ENCODE results near the gene PDS5A.
"Not testable (repeated sequence)": the region's sequence is repeated elsewhere in the genome, so short reads cannot be mapped to it uniquely, and the experiment has no call there.

Gene PDS5A

DNA sequence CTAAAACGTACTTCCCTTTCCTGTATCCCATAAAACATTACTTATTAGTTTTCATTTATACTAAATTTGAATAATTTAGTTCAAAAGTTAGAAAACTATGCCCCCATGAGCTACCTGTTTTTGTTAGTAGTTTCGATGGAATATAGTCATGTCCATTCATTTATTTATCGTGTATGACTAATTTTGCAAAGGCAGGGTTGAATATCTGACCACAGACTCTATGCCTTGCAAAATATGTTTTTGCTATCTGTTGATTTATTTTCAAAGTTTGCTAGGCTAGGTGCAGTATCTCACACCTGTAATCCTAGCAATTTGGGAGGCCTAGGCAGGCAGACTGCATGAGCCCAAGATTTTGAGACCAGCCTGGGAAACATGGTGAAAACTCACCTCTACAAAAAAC lies 78.4 kb downstream of the PDS5A start:
- no peak for DNase-seq (ENCODE audit: low read depth)

GRCh38 chr4:39898015-39898414 lies 79.7 kb downstream of the PDS5A start:
- DNase-seq (ENCODE audit: low read depth), result no peak

DNA sequence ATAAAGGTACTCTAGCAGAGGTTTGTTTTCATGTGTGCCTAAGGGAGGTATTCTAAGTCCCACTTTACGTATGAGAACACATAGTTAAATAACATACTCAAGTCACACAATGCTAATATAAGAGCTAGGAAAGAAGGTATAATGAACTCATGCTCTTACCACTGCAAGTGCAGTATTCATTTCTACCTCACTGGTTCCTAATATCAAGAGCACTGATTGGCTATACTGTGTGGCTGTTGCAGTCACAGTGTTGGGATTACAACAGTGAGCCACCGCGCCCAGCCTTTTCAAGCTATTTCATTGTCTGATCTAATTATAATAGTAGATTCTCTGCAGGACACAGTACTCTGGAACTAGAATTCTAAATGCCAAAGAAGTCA lies 84.0 kb downstream of the PDS5A start:
- DNase-seq (ENCODE audit: low read depth), result no peak

DNA sequence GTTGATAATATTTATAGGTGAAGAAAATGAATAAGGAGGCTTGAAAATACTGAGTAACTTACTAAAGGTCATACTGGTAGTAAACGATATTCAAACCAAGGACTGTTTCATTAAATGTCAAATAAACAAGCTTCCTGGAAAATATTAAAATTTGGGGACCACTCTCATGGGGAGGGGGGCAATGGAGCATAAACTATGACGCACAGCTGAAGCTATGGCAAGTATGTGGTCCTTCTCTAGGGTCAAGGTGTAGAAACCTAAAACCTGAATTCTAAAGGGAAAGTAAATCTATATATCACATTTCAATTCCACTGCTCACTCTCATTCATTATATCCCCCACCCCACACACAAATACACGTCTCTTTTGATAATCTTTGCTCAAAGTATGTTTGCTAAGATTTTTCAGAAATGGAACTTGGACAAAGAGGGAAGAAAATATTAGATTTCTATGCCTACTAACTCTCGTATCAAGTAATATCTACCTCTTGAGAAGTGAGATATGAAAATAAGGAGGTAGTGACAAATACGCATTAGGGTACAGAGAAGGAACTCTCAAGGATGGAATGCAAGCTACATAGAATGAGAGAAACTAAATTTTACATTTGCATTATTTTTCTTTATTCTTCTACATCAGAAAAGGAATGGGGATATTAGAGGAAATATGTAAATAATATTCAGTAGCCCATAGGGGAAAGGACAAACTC lies 84.6 kb downstream of the PDS5A start:
- DNase-seq (ENCODE audit: low read depth), result no peak

DNA sequence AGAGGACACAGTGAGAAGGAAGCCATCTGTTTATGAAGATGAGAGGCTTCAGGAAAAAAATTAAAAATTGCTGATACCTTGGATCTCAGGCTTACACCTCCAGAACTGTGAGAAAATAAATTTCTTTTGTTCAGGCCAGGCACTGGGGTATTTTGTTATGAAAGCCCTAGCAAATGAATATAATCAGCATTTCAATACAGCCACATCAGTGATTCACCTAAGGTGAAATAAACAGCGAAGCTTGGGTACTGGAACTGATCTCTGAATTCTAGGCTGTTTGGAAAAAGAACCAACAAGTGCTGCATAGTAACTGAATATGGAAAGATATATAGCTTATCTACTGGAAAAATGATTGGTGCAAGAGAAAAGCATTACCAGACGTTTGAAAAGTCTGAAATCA lies 88.5 kb downstream of the PDS5A start:
- DNase-seq (ENCODE audit: low read depth), result no peak

DNA sequence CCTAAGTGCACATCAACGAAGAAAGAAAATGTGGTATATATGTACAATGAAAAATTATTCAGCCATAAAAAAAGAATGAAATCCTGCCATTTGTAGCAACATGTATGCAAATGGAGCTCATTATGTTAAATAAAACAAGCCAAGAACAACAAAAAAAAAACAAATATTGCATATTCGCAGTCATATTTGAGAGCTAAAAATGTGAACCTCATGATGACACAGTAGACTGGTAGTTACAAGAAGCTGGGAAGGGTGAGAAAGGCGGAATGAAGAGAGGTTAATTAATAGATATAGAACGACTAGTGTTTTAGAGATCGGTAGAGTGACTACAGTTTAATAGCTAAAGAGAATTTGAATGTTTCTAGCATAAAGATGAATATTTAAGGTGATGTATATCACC lies 89.2 kb downstream of the PDS5A start:
- DNase-seq (ENCODE audit: low read depth), result no peak

DNA sequence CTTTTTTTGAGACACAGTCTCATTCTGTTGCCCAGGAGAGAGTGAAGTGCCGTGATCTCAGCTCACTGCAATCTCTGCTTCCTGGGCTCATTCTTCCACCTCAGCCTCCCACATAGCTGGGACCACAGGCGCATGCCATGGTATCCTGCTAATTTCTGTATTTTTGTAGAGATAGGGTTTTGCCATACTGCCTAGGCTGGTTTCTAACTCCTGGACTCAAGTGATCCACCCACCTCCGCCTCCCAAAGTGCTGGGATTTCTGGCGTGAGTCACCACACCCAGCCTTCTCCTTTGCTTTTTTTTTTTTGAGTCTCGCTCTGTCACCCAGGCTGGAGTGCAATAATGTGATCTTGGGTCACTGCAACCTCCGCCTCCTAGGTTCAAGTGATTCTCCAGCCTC lies 94.1 kb downstream of the PDS5A start:
- no peak for DNase-seq (ENCODE audit: low read depth)

- no peak for DNase-seq (ENCODE audit: low read depth)
Measured at GRCh38 chr4:39881789-39882188, 95.9 kb downstream of the PDS5A start.

- no peak for DNase-seq (ENCODE audit: low read depth)
Measured at GRCh38 chr4:39877971-39878370, 99.7 kb downstream of the PDS5A start.

GRCh38 chr4:39873823-39874222 lies 103.9 kb downstream of the PDS5A start:
- DNase-seq (ENCODE audit: low read depth), result no peak

DNA sequence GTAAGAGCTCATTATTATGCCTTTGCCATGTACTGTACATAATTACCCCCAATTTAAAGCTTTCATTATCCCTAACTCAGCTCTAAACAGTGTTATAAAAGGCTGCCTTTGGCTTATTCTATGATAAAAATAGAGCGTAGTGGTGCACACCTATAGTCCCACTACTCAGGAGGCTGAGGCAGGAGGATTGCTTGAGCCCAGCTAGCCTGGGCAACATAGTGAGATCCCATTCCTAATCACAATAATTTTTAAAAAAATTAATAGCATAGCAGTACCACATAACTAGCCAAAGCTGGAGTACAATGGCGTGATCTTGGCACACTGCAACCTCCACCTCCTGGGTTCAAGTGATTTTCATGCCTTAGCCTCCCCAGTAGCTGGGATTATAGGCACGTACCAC lies 112.4 kb downstream of the PDS5A start:
- DNase-seq (ENCODE audit: low read depth), result no peak

DNA sequence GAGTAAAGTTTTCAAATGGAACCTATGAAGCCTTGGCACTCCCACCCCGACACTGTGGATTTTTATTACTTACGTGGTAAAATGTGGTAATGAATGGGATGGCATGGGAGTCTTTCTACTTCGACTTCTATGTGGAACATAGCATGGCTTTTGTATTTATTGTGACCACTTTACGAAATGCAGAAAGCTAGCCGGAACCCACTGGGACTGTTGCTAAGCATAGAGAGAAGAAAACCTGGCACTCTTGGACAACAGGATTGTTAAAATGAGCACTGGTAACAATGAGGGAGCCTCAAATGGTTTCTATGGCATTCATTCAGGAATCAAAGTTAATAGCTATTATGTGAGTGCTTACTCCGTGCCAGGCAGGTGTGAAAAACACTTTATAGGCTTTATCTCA lies 113.3 kb downstream of the PDS5A start:
- no peak for DNase-seq (ENCODE audit: low read depth)

GRCh38 chr4:39860804-39861203 lies 116.9 kb downstream of the PDS5A start:
- DNase-seq (ENCODE audit: low read depth), result no peak

- DNase-seq (ENCODE audit: low read depth), result no peak
Measured at GRCh38 chr4:39855909-39856512, 121.7 kb downstream of the PDS5A start.

GRCh38 chr4:39852636-39853035 lies 125.1 kb downstream of the PDS5A start:
- DNase-seq (ENCODE audit: low read depth), result no peak

GRCh38 chr4:39850727-39851126 lies 127.0 kb downstream of the PDS5A start:
- DNase-seq (ENCODE audit: low read depth), result no peak

- no peak for DNase-seq (ENCODE audit: low read depth)
Measured at GRCh38 chr4:39846705-39847104, 131.0 kb downstream of the PDS5A start.

GRCh38 chr4:39846120-39846519 lies 131.6 kb downstream of the PDS5A start:
- DNase-seq (ENCODE audit: low read depth), result no peak

GRCh38 chr4:39841894-39842293 lies 135.8 kb downstream of the PDS5A start:
- no peak for DNase-seq (ENCODE audit: low read depth)

GRCh38 chr4:39840516-39840915 lies 137.2 kb downstream of the PDS5A start:
- DNase-seq (ENCODE audit: low read depth), result not testable (repeated sequence)

DNA sequence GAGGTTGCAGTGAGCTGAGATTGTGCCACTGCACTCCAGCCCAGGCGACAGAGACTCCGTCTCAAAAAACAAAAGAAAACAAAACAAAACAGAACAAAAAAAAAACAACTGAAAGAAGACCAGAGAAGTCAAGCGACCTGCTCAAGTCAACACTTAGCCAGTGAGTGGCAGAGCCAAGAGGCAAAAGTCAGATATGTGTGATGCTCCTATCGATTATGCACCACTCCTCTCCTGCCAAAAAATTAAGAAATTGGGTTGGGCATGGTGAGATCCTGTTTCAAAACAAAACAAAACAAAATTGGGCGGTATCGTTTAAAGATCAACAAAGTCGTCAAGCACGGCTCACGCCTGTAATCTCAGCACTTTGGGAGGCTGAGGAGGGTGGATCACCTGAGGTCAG lies 137.7 kb downstream of the PDS5A start:
- no peak for DNase-seq (ENCODE audit: low read depth)

- DNase-seq (ENCODE audit: low read depth), result not testable (repeated sequence)
Measured at GRCh38 chr4:39838431-39838830, 139.3 kb downstream of the PDS5A start.

DNA sequence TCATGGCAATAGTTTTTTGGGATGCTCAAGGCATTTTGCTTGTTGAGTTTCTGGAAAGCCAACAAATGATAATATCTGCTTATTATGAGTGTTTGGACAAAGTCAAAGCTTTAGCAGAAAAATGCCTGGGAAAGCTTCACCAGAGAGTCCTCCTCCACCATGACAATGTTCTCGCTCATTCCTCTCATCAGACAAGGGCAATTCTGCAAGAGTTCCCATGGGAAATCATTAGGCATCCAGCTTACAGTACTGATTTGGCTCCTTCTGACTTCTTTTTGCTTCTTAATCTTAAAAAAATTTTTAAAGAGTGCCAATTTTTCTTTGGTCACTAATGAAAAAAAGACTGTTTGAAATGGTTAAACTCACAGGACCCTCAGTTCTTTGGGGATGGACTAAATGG lies 143.4 kb downstream of the PDS5A start:
- no peak for DNase-seq (ENCODE audit: low read depth)

GRCh38 chr4:39825741-39826231 lies 151.9 kb downstream of the PDS5A start:
- no peak for DNase-seq (ENCODE audit: low read depth)
